Occipital lobe (tissue), 2 donors: Measurements from ENCODE around the gene MGST1. TPM values are rescaled to one million over a fixed set of nuclear protein-coding genes. Genes with fewer than 3 reads are reported as not detected.

Experiments
- DNase-seq: peaks from one replicate; lab custom pipeline; 2025; lab: John Stamatoyannopoulos, UW
- total RNA-seq: library from RNA; depleted of rRNA; stranded (reverse); fragments of >200 nt; gene quantifications from one replicate; pipeline ENCODE4 v1.2.3, GENCODE V29; 2014

MGST1 gene
- total RNA-seq, result 0.31 TPM

DNA sequence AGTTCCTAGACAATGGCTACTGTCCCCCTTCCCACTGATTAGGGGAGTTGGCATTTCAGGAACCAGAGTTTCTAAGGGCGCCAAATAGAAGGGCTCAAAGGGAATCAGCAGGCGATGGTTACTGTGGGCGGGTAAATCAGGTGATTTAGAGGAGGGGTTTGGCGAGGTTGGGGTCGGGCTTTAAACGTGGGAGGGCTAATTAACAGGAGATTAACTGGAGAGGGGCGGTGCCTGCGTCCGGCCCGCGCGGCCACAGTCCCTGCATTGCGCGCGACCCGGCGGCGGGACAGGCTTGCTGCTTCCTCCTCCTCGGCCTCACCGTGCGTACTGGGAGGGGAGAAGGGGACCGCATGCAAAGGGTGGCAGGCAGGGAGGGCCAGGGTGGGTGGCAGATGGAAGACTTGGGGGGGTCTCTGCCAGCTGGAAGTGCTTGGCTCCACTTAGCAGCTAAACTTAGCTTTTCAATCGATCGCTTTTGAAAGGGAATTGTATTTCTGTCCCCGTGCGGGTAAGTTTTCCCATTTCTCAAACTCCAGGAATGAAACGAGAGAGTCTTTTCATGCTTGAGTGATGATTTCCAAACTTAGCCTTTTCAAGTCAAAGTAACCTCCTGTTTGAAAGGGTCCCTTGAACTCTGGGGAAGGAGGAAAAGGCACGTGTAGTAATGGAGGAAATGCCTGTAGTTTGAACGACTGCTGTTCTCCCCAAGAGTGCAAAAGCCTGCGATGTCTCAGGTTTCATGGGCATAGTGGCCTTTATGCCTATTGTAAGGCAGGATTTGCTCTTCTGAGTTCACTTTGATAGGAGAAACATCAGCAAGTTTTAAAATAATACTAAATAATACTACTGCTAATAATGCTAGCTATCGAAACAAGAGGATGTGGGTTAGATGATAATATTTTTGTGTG, at the start of gene MGST1:
Gene MGST1 (plus strand): TSS at position 255 of the 908 bp plus-strand sequence. CDS start 6,608 bp downstream, outside the sequence.
- peak; percentile 8 for DNase-seq

- no peak for DNase-seq
These were observed 48.0 kb upstream of the MGST1 start for GRCh38 chr12:16299403-16299802.

- DNase-seq, result no peak
These were observed 47.3 kb upstream of the MGST1 start for GRCh38 chr12:16300122-16300521.

DNA sequence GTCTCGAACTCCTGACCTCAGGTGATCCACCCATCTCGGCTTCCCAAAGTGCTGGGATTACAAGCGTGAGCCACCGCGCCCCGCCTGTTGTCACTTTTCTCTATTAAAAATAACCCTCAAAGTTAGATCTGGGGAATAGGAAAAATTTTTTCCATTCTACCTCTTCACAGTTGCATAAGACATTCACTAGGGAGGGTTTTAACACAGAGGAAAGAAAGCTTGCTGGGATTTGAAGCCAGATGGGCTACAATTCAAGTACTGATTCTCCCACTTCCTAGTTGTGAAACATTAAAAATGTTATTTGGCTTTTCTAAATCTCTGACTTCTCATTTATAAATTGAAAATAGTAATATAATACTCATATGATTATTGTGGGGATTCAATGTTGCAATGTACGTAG, 46.7 kb upstream of the MGST1 start:
- no peak for DNase-seq

DNA sequence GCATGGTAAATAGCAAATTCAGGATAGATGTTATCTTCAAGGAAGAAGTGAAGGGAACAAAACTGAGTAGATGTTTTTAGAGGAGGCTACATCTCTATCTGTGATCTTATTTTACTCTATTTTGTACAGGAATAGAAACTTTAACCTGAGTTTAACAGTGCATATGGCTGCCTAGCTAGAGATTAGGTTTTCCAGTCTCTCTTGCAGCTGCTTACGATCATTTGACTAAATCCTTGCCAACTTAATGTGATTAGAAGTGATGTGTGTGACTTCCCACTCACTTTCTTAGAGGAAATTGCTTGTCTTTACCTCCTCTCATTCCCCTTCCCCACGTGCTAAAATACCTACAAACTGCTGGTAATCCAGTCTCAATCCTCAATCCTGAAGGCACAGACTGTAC, 43.5 kb upstream of the MGST1 start:
- no peak for DNase-seq

DNA sequence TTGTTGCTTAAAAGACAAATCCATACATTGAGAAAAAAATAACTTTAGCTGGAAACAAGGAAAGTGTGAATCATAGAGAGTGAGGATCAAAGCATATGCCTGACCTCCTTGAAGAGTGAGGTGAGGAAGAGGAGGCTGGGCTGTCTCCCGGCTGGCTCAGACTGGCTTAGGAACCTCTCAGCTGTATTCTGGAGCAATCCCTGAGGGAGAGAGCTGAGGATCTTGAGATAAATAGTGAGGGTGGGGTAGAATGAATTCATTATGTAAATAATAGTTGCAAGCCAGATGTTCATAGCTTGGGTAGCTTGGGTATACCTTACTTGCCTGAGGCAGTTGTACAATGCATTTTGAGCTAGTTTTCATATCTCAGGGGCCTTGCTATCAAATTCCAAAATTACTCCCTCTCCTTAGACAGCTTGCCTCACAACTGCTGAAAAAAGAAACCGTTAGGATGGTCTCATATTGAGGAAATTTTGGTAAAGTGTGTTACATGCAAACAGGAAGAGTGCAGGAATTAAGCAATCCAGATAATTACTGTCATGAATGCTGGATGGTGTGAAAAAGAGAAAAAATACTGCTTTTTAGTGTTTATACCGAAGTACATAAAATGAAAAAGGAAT, 39.5 kb upstream of the MGST1 start:
- DNase-seq, result no peak

- no peak for DNase-seq
These were observed 36.5 kb upstream of the MGST1 start for GRCh38 chr12:16310934-16311333.

DNA sequence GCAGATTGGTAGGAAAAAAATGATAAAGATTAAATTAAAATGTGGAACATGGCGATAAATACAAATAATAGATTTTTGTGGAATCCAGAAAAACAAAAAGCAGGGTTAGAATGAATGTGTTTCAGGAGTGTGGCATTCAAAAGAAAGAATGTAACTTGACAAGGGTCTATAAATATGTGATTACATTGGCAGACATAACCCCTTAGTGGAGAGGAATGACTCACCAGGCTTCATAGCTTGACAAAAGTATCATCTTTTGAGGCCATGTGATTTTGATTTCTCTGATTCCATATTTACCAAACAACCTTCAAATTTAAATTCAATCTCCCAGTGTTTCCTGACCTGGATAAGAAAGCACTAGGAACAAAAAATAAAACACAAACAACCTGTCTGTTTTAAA, 24.4 kb upstream of the MGST1 start:
- DNase-seq, result no peak

- DNase-seq, result no peak
These were observed 23.8 kb upstream of the MGST1 start for GRCh38 chr12:16323638-16324037.

DNA sequence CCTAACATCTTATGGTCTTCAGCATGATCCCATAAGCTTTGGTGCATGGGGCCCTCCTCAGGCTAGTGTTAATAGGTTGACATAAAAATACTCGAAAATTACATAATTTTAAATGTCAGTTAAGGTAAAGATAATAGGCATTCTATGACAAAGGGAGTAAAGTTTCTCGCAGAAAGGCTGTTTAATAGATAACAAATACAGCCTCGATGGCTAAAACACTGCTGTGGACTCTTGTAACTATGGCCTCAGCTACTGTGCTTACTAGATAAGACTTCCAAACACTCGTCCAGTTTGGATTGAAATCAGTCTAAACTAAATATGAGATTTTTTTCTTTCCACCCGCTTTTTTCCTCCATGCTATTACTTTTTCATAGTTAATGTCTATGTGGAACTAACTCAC, 23.2 kb upstream of the MGST1 start:
- no peak for DNase-seq

DNA sequence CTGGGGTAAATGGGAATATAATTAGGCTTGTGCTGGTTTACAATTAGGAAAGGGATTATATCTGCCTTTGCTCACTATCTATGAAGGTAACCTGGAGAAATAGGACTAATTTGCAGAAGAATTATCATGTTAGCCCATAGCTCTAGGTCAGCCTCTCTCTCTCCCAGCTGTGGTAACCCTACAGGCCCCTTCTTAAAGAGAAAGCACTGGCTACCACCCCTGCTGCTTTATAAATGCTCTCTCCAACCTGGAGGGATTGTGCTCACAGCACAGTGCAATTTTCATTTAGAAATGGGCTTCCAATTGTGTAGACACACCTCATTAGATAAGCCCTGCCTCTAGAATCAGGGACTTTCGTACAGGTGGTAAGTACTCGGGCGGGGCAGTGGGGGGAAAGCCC, 22.7 kb upstream of the MGST1 start:
- no peak for DNase-seq

- DNase-seq, result no peak
These were observed 22.0 kb upstream of the MGST1 start for GRCh38 chr12:16325426-16325825.

GRCh38 chr12:16327963-16328362, 19.5 kb upstream of the MGST1 start:
- no peak for DNase-seq

DNA sequence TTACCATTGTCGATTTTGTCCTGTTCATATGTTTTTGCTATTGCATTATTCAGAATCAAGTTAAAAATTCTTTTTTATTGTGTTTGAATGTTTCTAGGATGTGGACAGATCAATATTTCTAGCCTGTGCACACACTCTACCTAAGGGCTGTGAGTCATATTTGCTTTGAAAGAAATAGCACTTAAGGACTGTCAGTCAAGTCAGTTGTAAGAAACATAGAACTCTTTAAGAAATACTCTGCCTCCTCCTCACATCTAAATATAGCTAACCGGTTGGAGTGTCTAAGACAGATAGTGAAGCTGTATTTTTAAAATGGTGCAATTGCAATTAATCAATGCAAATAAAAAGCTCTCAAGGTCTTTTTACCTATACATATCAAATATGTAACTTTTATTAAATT, 17.9 kb upstream of the MGST1 start:
- DNase-seq, result no peak

DNA sequence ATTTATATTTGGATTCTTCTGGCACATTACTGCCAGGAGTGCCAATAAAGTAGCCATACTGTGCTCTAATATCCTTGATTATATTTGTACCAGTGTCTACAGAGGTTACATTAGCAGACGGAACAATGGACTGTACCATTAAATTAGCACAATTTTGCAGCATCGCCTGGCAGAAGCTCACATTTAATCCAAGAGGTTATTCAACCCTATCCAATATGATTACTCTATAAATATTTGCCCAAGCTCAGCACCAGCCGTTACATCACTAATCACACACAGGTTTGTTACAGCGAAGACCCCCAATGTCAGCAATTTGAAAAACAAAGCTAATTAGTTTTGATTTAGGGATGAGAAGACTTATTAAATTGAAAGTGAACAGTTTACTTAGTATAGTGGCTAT, 16.9 kb upstream of the MGST1 start:
- no peak for DNase-seq

DNA sequence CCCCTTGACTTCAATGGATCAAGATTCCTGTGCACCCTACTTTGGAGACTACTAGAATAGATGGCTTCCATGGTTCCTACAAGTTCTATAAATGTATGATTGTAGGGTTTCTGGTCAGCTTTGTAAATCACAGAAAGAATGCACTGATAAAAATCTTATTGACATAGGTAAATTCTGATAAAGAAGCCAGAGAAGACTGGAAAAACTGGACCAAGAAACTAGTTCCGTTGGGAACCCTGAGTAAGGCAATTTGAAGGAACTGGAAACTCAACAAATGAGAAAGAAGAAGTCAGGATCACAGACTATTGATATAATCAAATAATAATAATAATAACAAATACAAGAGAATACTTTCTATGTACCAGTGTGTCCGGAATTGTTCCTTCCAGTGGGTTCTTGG, 15.4 kb upstream of the MGST1 start:
- DNase-seq, result no peak

- DNase-seq, result no peak
These were observed 11.6 kb upstream of the MGST1 start for GRCh38 chr12:16335838-16336237.

GRCh38 chr12:16344269-16344668, 3.2 kb upstream of the MGST1 start:
- DNase-seq, result no peak

GRCh38 chr12:16345105-16345504, 2.3 kb upstream of the MGST1 start:
- DNase-seq, result no peak

DNA sequence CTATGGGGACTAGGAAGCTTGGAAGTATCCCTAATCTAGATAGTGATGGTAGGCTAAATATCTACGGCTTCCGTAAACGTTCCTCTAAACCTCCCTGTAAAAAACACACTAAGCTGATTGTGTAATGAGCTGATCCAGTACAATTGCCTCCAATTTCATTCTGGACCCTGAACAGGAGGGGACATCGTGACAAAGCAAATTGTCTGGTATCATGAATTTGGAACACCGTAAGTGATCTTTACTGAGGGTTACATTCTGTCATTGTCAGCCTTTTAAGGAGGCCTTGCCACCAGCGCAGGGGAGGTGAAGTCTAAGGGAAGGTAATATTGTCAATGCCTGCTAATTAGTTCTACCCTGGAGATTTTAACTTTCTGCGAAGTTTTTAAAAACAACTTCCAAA, 487 bp upstream of the MGST1 start:
- DNase-seq, result no peak

GRCh38 chr12:16348435-16349130, 1.1 kb downstream of the MGST1 start:
- DNase-seq, result no peak

- no peak for DNase-seq
These were observed 1.7 kb downstream of the MGST1 start for GRCh38 chr12:16349131-16349460.

GRCh38 chr12:16350682-16351081, 3.2 kb downstream of the MGST1 start:
- no peak for DNase-seq
